T-helper 1 cell treated with Interleukin-12 subunit alpha and Interleukin-12 subunit beta and Interleukin-4 antibody, amounts not matched to agents 30 μg/mL and 1 μg/mL, for 36 hours (primary cell): Measurements from ENCODE around the gene ATP11A.
"Not testable (repeated sequence)": the region's sequence is repeated elsewhere in the genome, so short reads cannot be mapped to it uniquely, and the experiment has no call there.

ENCODE experiments used
- H3K27ac Mint-ChIP-seq: one replicate; pipeline ENCODE4 v1.8.0; 2021; ENCODE audit warnings: mild to moderate bottlenecking, mixed read lengths
- H3K27me3 Mint-ChIP-seq: one replicate; pipeline ENCODE4 v1.8.0; 2021; ENCODE audit warnings: low read depth, mixed read lengths
- H3K36me3 Mint-ChIP-seq: one replicate; pipeline ENCODE4 v1.8.0; 2021; ENCODE audit warnings: low read depth, mixed read lengths
- H3K4me1 Mint-ChIP-seq: one replicate; pipeline ENCODE4 v1.8.0; 2021; ENCODE audit warnings: low read depth, mixed read lengths
- H3K4me3 Mint-ChIP-seq: one replicate; pipeline ENCODE4 v1.8.0; 2021; ENCODE audit warnings: mild to moderate bottlenecking, moderate library complexity, mixed read lengths
- H3K9me3 Mint-ChIP-seq: one replicate; pipeline ENCODE4 v1.8.0; 2021; ENCODE audit warnings: mixed read lengths

The ATP11A gene

DNA sequence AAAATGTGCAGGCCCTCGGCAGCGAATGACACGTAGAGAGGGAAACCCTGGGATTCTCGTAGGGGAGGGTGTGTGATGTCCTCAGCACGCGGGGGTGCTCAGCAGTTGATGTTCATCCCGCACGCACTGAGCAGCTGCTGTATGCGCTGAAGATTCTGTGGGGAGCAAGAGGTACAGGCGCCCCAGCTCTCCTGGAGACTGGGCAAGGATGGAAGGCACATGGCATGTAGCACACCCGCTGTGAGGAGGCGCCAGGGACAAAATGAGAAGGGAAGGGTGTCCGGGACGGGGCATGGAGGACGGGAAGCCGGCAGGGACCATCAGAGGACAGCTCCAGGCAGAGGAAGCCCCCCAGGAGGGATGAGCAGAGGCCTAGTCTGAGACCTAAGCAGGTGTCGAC lies 15.4 kb downstream of the ATP11A start:
- no peaks in the 10 kb centered on the region for H3K27me3 Mint-ChIP-seq
- no peaks in the 10 kb centered on the region for H3K36me3 Mint-ChIP-seq
- no peak overlapping the region for H3K27ac Mint-ChIP-seq
- H3K9me3 Mint-ChIP-seq = no peaks in the 10 kb centered on the region
- H3K4me1 Mint-ChIP-seq = peaks cover 15% of the 10 kb centered on the region
- no peak overlapping the region for H3K4me3 Mint-ChIP-seq

DNA sequence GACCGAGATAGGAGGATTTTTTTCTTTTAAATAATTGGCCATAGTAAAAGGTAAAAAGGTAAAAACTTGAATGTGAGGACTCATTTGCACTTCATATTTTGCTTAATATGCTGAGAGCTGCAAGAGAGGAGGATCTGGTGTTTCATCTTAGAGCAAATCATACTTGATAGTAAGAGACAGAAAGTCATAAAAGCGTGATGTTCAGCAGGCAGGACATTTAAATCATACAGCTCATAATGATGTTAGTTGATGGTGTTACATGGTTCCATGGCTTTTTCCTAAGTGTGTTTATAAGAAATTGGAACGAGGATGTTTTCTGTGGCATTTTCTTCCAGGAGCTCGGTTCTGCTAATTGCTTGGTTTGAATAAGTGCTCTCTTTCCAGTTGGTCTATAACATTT lies 16.3 kb downstream of the ATP11A start:
- H3K4me1 Mint-ChIP-seq = peaks cover 15% of the 10 kb centered on the region
- H3K36me3 Mint-ChIP-seq = no peaks in the 10 kb centered on the region
- H3K4me3 Mint-ChIP-seq = no peak overlapping the region
- H3K9me3 Mint-ChIP-seq = no peaks in the 10 kb centered on the region
- no peak overlapping the region for H3K27ac Mint-ChIP-seq
- H3K27me3 Mint-ChIP-seq = no peaks in the 10 kb centered on the region

DNA sequence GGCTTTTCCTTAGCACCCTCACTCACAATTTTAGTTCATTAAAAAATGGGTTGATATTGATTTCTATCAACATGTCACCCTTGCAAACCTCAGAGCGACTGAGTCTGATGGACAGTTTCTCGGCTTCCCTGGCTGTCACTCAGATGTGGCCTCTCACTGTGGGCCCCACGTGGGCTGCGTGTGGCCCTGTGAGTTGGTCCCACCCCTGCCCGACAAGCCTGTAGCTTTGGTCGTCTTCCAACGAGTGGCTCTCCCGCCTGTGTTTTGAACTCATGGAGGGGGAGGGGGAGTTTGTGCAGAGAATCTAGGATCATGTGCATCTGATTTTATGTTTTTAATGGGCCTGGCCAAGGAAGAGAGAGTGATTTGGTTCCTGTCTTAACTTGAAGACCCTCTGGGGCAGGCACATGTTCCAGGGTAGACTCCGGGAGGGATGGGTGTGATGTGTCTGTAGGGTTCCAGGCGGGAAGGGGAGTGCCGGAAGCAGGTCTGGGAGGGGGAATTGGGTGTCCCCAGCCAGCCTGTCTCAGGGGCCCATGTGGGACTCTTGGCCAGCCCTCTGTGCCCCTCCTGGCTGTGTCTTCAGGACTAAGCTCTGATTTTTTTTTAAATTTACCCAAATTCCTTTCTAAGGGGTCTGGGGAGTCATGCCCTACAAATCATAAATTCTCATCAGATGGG lies 18.9 kb downstream of the ATP11A start:
- Mint-ChIP-seq H3K27ac (no peak overlapping the region), H3K4me3 (no peak overlapping the region), H3K36me3 (no peaks in the 10 kb centered on the region), H3K4me1 (peaks cover 12% of the 10 kb centered on the region), H3K9me3 (no peaks in the 10 kb centered on the region), H3K27me3 (no peaks in the 10 kb centered on the region)

DNA sequence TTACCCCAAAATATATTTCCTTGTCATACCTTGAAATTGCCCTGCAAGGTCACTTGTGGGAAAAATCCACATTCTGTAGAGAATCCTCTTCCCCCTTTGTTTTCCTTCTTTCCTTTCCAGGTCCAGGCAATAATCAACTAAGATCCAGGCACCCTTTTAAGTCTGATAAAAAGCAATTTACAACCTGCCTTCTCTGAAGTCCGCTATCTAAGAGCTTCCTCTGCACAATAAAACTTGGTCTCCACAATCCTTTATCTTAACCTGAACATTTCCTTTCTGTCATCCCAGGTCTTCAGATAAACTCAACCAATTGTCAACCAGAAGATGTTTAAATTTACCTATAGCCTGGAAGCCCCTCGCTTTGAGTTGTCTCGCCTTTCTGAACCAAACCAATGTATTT lies 19.5 kb downstream of the ATP11A start:
- not testable (repeated sequence) for H3K9me3 Mint-ChIP-seq, H3K4me3 Mint-ChIP-seq, H3K36me3 Mint-ChIP-seq, H3K27me3 Mint-ChIP-seq, H3K27ac Mint-ChIP-seq, H3K4me1 Mint-ChIP-seq

DNA sequence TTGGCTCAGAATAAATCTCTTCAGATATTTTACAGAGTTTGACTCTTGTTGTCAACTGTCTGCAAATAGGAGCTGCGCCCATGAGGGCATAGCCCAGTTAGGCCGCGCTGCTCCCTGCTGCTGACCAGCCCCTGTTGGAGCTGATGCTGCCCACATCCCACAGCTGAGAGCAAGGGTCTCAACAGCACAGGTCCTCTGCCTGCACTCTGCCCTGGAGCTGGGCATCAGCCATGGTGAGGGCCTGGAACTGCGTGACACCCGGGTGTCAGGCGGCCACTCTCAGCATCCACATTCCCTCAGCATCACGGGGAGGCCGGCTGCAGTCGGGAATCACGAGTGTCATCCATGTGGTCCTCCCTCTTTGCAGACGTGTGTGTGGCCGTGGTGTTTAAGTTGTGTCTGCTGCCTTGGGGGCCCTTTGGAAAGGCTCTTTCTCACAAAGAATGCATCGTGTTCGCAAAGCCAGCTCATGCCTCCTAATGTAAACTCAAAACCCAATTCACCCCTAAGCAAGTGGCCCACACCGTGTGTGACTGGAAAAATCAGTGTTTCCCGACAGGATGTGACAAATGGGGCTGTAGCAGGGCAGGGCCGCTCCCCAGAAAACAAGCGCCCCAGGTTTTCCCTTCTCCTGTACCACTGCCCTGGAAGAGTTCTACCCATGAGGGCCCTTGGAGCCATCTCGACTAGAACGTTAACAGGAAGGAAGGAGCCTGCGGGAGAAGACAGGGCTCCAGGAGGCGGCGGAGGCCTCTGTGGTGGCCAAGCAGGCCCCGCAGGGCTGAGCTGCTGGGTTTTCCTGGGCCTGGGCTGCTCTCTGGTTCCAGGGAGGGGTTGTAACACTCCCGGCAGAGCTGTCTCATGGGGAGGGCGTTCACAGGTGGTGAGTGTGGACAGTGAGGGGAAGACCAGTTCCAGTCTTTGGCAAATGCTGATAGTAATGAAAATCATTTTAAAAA lies 20.3 kb downstream of the ATP11A start:
- Mint-ChIP-seq H3K4me1 (peaks cover 4% of the 10 kb centered on the region), H3K9me3 (no peaks in the 10 kb centered on the region), H3K4me3 (no peak overlapping the region), H3K36me3 (no peaks in the 10 kb centered on the region), H3K27me3 (no peaks in the 10 kb centered on the region), H3K27ac (no peak overlapping the region)

DNA sequence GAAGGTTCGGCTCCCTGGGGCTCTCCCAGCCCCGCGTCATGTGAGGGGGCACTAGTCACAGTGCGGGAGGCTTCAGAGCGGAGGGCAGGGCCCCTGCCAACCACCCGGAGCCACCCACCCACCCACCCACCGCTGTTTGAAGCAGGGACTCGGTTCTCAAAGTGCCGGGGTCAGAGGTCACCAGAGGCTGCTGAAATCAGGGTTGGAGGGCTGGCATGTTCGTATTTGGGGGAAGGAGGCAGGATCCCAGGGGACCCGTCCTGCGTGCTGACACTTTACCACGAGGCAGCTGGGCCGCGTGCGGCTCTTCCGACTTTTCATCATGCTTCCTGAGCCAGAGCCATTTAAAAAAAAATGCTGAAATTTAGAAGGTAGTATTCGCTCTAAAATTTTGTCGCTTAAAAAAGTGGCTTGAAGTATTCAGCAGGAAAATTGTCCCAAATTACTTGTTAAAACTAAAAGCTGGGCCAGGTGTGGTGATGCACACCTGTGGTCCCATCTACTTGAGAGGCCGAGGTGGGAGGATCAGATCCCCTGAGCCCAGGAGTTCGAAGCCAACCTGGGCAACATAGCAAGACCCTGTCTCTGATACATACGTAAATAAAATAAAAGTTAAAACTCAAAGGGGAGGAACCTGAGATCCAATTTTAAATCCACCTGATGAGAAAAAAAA lies 21.2 kb downstream of the ATP11A start:
- Mint-ChIP-seq H3K27me3 (no peaks in the 10 kb centered on the region), H3K9me3 (no peaks in the 10 kb centered on the region), H3K36me3 (no peaks in the 10 kb centered on the region), H3K4me1 (peaks cover 5% of the 10 kb centered on the region), H3K4me3 (no peak overlapping the region), H3K27ac (no peak overlapping the region)

DNA sequence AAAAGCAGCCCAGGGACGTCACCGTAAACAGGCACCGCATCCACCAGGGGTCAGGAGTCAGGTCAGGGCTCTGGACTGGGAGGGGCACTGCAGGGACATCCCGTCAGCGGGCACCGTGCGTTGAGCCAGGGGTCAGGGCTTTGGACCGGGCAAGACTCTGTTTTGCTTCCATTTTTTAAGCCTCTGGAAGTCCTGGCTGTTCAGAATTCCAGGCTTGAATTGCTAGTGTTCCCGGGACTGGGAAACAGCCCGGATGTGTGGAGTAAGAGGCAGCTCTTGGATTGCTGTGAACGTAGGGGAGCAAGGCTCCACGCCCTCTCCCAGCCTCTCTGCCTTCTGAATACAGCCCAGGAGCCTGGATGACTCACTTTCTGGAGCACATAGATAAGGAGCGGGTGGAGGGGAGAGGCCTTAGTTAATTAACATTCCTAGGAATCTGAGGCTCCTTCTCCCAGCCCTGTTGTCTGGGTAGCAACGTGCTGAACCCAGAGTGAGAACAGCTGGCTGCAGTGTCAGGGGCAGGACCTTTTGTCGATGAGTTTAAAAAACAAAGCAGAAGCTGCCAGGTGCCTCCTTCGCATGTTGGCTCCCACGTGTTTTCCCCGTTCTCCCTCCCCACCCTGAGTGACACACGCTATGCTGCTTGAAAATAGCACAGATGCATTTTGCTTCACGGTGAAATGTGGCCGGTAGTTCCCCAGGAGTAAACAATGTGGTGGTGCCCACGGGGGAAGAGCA lies 21.9 kb downstream of the ATP11A start:
- Mint-ChIP-seq H3K27ac (no peak overlapping the region), H3K4me3 (no peak overlapping the region), H3K9me3 (no peaks in the 10 kb centered on the region), H3K36me3 (no peaks in the 10 kb centered on the region), H3K4me1 (peaks cover 4% of the 10 kb centered on the region), H3K27me3 (no peaks in the 10 kb centered on the region)

DNA sequence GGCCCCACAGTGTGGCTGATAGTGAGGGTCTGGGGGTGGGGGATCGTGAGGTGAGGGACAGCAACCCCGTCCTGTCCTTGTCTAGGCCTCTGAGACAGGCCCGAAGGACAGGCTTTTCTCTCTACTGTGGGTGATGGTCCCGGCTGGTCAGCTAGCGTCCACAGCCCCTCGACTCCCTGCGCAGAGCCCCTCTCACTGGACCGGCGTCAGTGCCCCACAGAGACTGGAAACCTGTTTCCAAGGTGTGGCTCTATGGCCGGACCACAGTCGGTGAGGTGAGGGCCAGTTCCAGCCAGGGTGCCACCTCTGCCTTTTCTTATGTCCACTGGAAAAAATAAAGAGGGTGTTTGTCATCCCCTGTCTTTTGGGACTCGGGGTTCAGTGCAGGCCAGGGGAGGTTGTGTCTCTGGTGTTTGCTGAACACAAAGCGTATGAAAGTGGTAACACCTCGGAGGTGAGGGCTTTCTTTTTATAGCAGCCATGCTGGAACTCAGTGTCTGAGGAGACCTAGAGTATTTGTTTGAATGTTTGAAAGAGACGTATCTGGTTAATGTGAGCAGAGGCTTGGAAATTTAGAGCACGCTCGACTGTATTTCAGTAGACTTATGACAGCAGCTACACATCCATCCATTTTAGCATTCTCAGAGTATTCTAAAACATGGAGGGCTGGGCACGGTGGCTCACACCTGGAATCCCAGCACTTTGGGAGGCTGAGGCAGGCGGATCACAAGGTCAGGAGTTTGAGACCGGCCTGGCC lies 22.8 kb downstream of the ATP11A start:
- Mint-ChIP-seq H3K27ac (no peak overlapping the region), H3K4me3 (no peak overlapping the region), H3K27me3 (no peaks in the 10 kb centered on the region), H3K4me1 (peaks cover 6% of the 10 kb centered on the region), H3K36me3 (no peaks in the 10 kb centered on the region), H3K9me3 (no peaks in the 10 kb centered on the region)

DNA sequence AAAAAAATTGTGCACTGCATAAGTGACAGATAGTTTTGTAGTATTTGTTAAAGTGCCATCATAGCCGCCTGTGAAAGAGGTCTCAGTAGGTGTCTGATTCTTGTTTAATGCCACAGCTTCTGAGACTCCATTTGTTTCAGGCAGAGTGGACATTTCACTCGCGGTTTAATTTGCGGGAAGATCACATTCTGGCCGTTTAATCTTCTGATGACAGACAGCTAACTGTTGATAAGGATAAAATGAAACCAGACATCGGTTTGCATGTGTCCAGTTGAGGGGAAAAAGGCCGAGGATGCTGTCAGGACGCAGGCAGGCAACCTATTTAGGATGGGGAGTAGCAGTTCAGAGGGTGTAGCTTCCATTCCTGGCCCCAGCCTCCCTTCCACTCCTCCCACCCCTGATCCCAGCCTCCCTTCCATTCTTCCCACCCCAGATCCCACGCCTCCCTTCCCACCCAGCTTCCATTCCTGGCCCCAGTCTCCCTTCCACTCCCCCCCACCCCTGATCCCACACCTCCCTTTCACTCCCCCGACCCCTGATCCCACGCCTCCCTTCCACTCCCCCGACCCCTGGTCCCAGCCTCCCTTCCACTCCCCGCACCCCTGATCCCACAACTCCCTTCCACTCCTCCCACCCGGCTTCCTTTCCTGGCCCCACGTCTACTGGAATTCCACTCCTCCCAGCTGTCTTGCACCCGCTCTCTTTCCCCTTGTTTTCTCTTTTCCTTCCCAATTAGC lies 23.8 kb downstream of the ATP11A start:
- Mint-ChIP-seq H3K4me1 (peaks cover 6% of the 10 kb centered on the region), H3K36me3 (no peaks in the 10 kb centered on the region), H3K4me3 (no peak overlapping the region), H3K9me3 (no peaks in the 10 kb centered on the region), H3K27me3 (no peaks in the 10 kb centered on the region), H3K27ac (no peak overlapping the region)

DNA sequence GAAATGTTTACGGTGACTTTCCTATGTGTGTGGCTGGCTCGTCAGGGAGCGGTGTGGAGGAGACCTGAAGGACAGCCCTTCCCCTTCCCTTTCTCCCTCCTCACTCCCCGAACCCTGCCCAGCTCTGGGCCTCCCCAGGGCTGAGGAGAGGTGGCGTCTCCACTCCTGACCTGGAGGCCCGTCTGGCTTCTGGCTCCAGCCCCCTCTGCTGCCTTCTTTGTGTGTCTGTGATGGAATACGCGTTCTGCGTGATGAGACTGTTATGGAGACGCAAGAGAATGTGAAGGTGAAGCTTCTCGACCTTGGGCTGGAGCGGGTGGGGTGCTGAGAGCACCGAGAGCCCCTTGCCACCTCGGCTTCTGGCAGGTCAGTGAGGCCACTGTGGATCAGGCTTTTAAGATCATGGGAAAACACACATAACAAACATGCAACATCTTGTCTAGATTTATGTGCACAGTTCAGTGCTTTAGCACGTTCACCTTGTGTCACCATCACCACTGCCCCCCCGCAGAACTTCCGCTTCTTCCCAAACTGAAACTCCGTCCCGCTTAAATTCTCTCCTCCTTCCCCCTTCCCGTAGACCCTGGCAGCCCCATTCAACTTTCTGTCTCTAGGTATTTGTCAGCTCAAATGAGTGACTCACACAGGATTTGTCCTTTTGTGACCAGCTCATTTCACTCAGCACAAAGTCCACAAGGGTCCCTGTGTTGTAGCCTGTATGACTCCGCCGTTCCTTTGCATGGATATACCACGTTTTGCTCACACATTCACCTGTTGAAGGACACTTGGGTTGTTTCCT lies 24.7 kb downstream of the ATP11A start:
- Mint-ChIP-seq H3K9me3 (no peaks in the 10 kb centered on the region), H3K27ac (peak overlapping the region; percentile 10), H3K27me3 (no peaks in the 10 kb centered on the region), H3K4me1 (peaks cover 6% of the 10 kb centered on the region), H3K36me3 (no peaks in the 10 kb centered on the region), H3K4me3 (no peak overlapping the region)

DNA sequence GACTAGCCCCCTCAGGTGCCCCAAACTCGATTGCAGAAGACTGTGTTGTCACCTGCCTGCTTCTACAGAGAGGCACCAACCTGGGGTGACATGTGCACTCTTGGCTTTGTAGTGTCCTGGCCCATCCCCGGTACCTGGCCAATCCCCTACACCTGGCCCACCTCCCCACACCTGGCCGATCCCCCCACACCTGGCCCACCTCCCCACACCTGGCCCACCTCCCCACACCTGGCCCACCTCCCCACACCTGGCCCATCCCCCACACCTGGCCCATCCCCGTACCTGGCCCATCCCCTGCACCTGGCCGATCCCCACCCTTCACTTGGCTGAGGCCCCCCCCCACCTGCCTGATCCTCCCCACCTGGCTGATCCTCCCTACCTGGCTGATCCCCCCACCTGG lies 25.4 kb downstream of the ATP11A start:
- H3K4me3 Mint-ChIP-seq = no peak overlapping the region

DNA sequence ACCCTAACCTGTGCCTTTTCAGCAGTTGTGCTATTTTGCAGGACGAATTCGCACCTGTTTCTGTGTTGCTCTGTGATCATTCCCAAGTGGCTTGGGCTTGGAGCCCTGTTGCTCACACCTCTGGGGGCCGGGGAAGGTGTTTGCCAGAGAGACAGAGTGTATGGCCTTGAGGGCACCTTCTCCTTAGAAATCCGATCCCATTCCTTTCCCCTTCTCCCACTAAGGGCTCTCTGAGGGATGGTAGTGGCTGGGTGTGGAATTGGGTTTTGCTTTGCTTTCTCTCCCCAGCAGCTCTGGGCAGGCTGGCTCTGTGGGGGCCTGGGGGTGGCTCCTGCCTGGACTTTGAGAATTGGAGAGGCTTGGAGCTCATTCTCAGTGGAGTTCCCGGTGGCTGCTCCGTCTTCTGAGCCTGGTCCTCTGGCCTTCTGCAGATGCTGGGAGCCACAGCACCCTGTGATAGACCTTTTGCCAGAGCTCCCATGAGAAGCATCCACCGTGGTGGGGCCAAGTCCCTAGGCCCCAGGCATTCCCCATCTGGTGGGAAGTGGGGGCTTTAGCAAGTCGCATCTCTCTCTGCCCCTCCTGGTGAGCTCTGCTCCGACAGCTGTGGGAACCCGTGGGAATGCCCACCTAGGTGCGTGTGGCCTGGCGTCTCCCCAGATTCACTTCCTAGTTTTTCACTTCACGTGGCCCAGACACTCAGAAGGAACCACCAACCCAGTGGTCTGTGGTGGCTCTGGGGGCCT lies 26.1 kb downstream of the ATP11A start:
- Mint-ChIP-seq H3K4me3 (no peak overlapping the region), H3K27ac (no peak overlapping the region), H3K4me1 (peaks cover 6% of the 10 kb centered on the region), H3K27me3 (no peaks in the 10 kb centered on the region), H3K9me3 (no peaks in the 10 kb centered on the region), H3K36me3 (no peaks in the 10 kb centered on the region)

More for the DNA sequence above, 25.4 kb downstream of the ATP11A start:
- no peak overlapping the region for H3K27ac Mint-ChIP-seq
- no peaks in the 10 kb centered on the region for H3K9me3 Mint-ChIP-seq
- H3K27me3 Mint-ChIP-seq = no peaks in the 10 kb centered on the region
- H3K4me1 Mint-ChIP-seq = peaks cover 6% of the 10 kb centered on the region
- H3K36me3 Mint-ChIP-seq = no peaks in the 10 kb centered on the region
